Smooth muscle cell (in vitro differentiated cells): ENCODE measurements around the gene UBXN2A. TPM values are rescaled to one million over a fixed set of nuclear protein-coding genes. Genes with fewer than 3 reads are reported as not detected.

Source experiments
- DNase-seq: peaks from one replicate; lab custom pipeline; 2025; ENCODE audit not compliant: unreplicated experiment; lab: John Stamatoyannopoulos, UW
- H2AFZ ChIP-seq: fragments of 200-600 bp; sonication (generic); 2 replicates; pipeline ENCODE4 v1.6.0; 2016; ENCODE audit warnings: antibody characterized with exemption, low read depth, mild to moderate bottlenecking
- H3F3A ChIP-seq: fragments of 200-600 bp; sonication (generic); 2 replicates; pipeline ENCODE4 v1.6.0; 2017; ENCODE audit warnings: antibody characterized with exemption, low read depth
- H3K27ac ChIP-seq: fragments of 200-600 bp; sonication (generic); 2 replicates; pipeline ENCODE4 v1.5.1; 2016; ENCODE audit warnings: low read depth, mild to moderate bottlenecking
- H3K27me3 ChIP-seq: fragments of 200-600 bp; sonication (generic); 2 replicates; pipeline ENCODE4 v1.6.1; 2016; ENCODE audit warnings: low read depth, mild to moderate bottlenecking
- H3K36me3 ChIP-seq: fragments of 200-600 bp; sonication (generic); 2 replicates; pipeline ENCODE4 v1.5.1; 2016; ENCODE audit warnings: low read depth
- H3K4me1 ChIP-seq: fragments of 200-600 bp; sonication (generic); 2 replicates; pipeline ENCODE4 v1.5.1; 2016; ENCODE audit warnings: low read depth
- H3K4me2 ChIP-seq: fragments of 200-600 bp; sonication (generic); 2 replicates; pipeline ENCODE4 v1.6.0; 2016; ENCODE audit warnings: mild to moderate bottlenecking
- H3K4me3 ChIP-seq: fragments of 200-600 bp; sonication (generic); 2 replicates; pipeline ENCODE4 v1.5.1; 2016; ENCODE audit warnings: mild to moderate bottlenecking
- H3K79me2 ChIP-seq: fragments of 200-600 bp; sonication (generic); 2 replicates; pipeline ENCODE4 v1.6.0; 2016; ENCODE audit warnings: low read depth, mild to moderate bottlenecking
- H3K9ac ChIP-seq: fragments of 200-600 bp; sonication (generic); 2 replicates; pipeline ENCODE4 v1.6.0; 2016; ENCODE audit warnings: low read depth
- H3K9me3 ChIP-seq: fragments of 200-600 bp; sonication (generic); replicated peaks from 2 replicates; pipeline ENCODE4 v1.5.1; 2016; ENCODE audit warnings: low read depth
- H4K20me1 ChIP-seq: fragments of 200-600 bp; sonication (generic); 2 replicates; pipeline ENCODE4 v1.6.0; 2016; ENCODE audit warnings: low read depth
- WGBS: methylation state at CpG from one replicate; pipeline ENCODE4 v1.1.7; 2016; ENCODE audit warnings: low lambda C conversion rate; 5-methylcytosine and 5-hydroxymethylcytosine counted together
- polyA plus RNA-seq: library from polyadenylated mRNA; unstranded; fragments of >200 nt; fragmentation: Nextera tagmentation; extraction: Ambion mirVana; gene quantifications from 2 replicates; pipeline ENCODE4 v1.2.1, GENCODE V29; 2016
- total RNA-seq: library from RNA; depleted of rRNA; stranded (reverse); fragments of >200 nt; gene quantifications from 2 replicates; pipeline ENCODE4 v1.2.3, GENCODE V29; 2014
- TF ChIP-seq, protein P1 (sequence below): fragments of 200-600 bp; sonication (generic); IDR thresholded peaks from 2 replicates; pipeline ENCODE4 v1.5.1; 2017; ENCODE audit warnings: borderline replicate concordance, mild to moderate bottlenecking, antibody characterized with exemption; ENCODE audit not compliant: insufficient read depth, poor library complexity, severe bottlenecking

UBXN2A gene
- total and polyA plus RNA-seq, 2 experiments from 2014 or later = 15.5 to 21.6 TPM

- WGBS = 94% methylated on average over 4 of the region's 4 CpGs
These were observed 80.0 kb downstream of the UBXN2A start for GRCh38 chr2:24020244-24020643.

GRCh38 chr2:24021122-24021998, 81.1 kb downstream of the UBXN2A start:
- Histone ChIP-seq H3K36me3 (no peaks in the 10 kb centered on the region), H3K4me1 (peaks cover under 1% of the 10 kb centered on the region), H3K9ac (no peak overlapping the region), H3F3A (no peaks in the 10 kb centered on the region), H4K20me1 (no peaks in the 10 kb centered on the region), H3K4me2 (no peak overlapping the region), H3K79me2 (no peaks in the 10 kb centered on the region), H3K4me3 (no peak overlapping the region), H3K27me3 (no peaks in the 10 kb centered on the region), H2AFZ (no peak overlapping the region), H3K9me3 (no peaks in the 10 kb centered on the region), H3K27ac (no peak overlapping the region)
- TF ChIP-seq, protein P1, sequence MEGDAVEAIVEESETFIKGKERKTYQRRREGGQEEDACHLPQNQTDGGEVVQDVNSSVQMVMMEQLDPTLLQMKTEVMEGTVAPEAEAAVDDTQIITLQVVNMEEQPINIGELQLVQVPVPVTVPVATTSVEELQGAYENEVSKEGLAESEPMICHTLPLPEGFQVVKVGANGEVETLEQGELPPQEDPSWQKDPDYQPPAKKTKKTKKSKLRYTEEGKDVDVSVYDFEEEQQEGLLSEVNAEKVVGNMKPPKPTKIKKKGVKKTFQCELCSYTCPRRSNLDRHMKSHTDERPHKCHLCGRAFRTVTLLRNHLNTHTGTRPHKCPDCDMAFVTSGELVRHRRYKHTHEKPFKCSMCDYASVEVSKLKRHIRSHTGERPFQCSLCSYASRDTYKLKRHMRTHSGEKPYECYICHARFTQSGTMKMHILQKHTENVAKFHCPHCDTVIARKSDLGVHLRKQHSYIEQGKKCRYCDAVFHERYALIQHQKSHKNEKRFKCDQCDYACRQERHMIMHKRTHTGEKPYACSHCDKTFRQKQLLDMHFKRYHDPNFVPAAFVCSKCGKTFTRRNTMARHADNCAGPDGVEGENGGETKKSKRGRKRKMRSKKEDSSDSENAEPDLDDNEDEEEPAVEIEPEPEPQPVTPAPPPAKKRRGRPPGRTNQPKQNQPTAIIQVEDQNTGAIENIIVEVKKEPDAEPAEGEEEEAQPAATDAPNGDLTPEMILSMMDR = no peak
- no peak for DNase-seq
- 73% methylated on average over 18 of the region's 19 CpGs for WGBS

More at GRCh38 chr2:24020244-24020643, 80.0 kb downstream of the UBXN2A start:
- no peak for DNase-seq
- no peaks in the 10 kb centered on the region for H4K20me1 ChIP-seq
- H3K79me2 ChIP-seq = no peaks in the 10 kb centered on the region
- no peak overlapping the region for H3K4me3 ChIP-seq
- no peaks in the 10 kb centered on the region for H3K4me1 ChIP-seq
- H3F3A ChIP-seq = no peaks in the 10 kb centered on the region
- H2AFZ ChIP-seq = no peak overlapping the region
- no peak overlapping the region for H3K9ac ChIP-seq
- TF ChIP-seq, protein P1 = no peak
- H3K9me3 ChIP-seq = no peaks in the 10 kb centered on the region
- H3K4me2 ChIP-seq = no peak overlapping the region
- no peak overlapping the region for H3K27ac ChIP-seq
- H3K27me3 ChIP-seq = no peaks in the 10 kb centered on the region
- no peaks in the 10 kb centered on the region for H3K36me3 ChIP-seq

- H3K36me3 ChIP-seq = no peaks in the 10 kb centered on the region
- H3K9me3 ChIP-seq = no peaks in the 10 kb centered on the region
- DNase-seq = no peak
- H3K4me2 ChIP-seq = no peak overlapping the region
- peaks cover 5% of the 10 kb centered on the region for H3K4me1 ChIP-seq
- no peak overlapping the region for H3K27ac ChIP-seq
- H3K4me3 ChIP-seq = no peak overlapping the region
- WGBS = 93% methylated on average over 14 of the region's 14 CpGs
- TF ChIP-seq, protein P1 = no peak
- no peak overlapping the region for H3K9ac ChIP-seq
- H3F3A ChIP-seq = no peaks in the 10 kb centered on the region
- H3K79me2 ChIP-seq = no peaks in the 10 kb centered on the region
- no peaks in the 10 kb centered on the region for H3K27me3 ChIP-seq
- no peak overlapping the region for H2AFZ ChIP-seq
- no peaks in the 10 kb centered on the region for H4K20me1 ChIP-seq
These were observed 82.2 kb downstream of the UBXN2A start for GRCh38 chr2:24022324-24022974.
